Effector memory CD8-positive, alpha-beta T cell (primary cell): ENCODE measurements around the gene TBX10.
A peak's percentile ranks its signal among the peaks of the same experiment; 100 is the strongest.

Experiments
- ATAC-seq: fragments of 150-1000 bp; cut with Tn5 transposase; replicated peaks from 2 replicates; pipeline ENCODE4 v1.10.0; 2021; ENCODE audit warnings: mild to moderate bottlenecking, moderate library complexity
- DNase-seq, 3 experiments: peaks; one replicate each; pipeline ENCODE4 v3.0.0; 2021
- H3K27ac Mint-ChIP-seq, 2 donors: one replicate each; pipeline ENCODE4 v1.8.0; 2022; ENCODE audit warnings: mild to moderate bottlenecking in 2 of 2, mixed read lengths in 2 of 2, moderate library complexity in 2 of 2
- H3K27me3 Mint-ChIP-seq, 2 donors: one replicate each; pipeline ENCODE4 v1.8.0; 2022; ENCODE audit warnings: mixed read lengths in 2 of 2
- H3K36me3 Mint-ChIP-seq: one replicate; pipeline ENCODE4 v1.8.0; 2022; ENCODE audit warnings: mild to moderate bottlenecking, moderate library complexity, mixed read lengths; ENCODE audit not compliant: insufficient read depth
- H3K4me1 Mint-ChIP-seq, 2 donors: one replicate each; pipeline ENCODE4 v1.8.0; 2022; ENCODE audit warnings: low read depth in 2 of 2, mixed read lengths in 2 of 2
- H3K4me3 Mint-ChIP-seq, 2 donors: one replicate each; pipeline ENCODE4 v1.8.0; 2022; ENCODE audit warnings: mild to moderate bottlenecking in 2 of 2, mixed read lengths in 2 of 2, moderate library complexity in 2 of 2
- H3K9me3 Mint-ChIP-seq, 2 donors: one replicate each; pipeline ENCODE4 v1.8.0; 2022; ENCODE audit warnings: mixed read lengths in 2 of 2

Gene TBX10

DNA sequence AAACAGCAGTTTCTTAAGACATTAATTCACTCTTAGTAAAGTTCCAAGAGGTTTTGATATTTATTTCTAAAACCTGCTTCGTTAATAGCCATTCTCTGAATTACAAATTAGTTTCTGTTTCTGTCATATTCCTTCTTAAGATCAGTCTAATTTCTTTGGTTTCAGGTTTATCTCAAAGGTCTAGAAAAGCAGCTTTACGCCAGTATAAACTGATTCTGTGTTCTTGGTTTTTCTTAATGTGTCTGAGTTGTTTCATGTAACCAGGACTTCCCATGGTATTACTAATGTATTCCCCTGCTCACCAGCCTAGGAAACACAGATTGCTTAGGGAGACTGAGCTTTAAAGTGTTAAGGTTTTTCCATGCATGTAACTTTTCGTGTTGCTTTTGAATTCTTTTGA is 17.7 kb upstream of the TBX10 start:
- Mint-ChIP-seq H3K9me3 (no peaks in the 10 kb centered on the region), H3K36me3 (no peaks in the 10 kb centered on the region), H3K27ac (no peak overlapping the region), H3K27me3 (peaks cover 0 to 3% of the 10 kb centered on the region in 2 donors), H3K4me3 (peak overlapping the region in 1 of 2 donors; percentile 15), H3K4me1 (peaks cover 0 to 5% of the 10 kb centered on the region in 2 donors)
- DNase-seq (no peak), ATAC-seq (no peak)

DNA sequence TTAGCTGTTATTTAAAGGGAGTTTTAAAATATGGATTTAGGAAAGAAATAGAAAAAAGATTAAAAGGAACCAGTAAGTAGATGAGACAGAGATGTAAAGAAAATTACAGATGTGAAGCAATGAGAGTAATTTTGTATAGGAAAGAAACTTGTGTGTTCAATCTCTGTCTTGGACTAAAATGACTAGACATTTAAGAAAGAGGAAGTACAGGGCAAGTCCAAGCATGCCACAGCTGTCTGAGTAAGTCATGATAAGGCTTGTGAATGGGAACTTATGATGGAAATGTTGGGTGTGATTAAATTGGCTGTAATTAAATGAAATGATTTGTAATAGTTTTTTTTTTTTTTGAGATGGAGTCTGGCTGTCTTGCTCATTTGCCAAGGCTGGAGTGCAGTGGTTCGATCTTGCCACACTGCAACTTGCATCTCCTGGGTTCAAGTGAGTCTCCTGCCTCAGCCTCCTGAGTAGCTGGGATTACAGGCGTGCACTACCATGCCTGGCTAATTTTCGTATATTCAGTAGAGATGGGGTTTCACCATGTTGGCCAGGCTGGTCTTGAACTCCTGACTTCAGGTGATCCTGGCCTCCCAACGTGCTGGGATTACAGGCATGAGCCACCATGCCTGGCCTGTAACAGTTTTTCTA is 16.8 kb upstream of the TBX10 start:
- Mint-ChIP-seq H3K27me3 (no peaks in the 10 kb centered on the region), H3K9me3 (no peaks in the 10 kb centered on the region), H3K4me1 (peaks cover 0 to 5% of the 10 kb centered on the region in 2 donors), H3K4me3 (no peak overlapping the region), H3K27ac (no peak overlapping the region), H3K36me3 (no peaks in the 10 kb centered on the region)
- DNase-seq (no peak), ATAC-seq (no peak)

DNA sequence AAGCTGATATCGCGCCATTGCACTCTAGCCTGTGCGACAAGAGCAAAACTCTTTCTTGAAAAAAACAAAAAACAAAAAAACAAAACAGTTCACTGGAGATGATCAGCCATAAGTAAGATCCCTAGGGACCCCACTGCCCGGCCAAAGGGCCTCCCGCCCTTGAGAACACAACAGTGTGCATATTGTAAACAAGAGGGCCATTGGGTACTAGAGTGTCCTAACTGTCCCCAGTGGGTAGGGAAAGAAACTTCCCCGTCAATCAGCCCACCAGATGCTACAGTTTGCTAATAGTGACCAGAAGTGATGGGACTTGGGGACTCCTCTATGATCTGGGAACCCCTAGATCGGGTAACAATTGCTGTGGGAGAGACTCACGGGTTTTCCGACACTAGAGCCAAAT is 14.7 kb upstream of the TBX10 start:
- no peaks in the 10 kb centered on the region for H3K27me3 Mint-ChIP-seq
- ATAC-seq (no peak), DNase-seq (no peak)
- H3K4me1 Mint-ChIP-seq: peaks cover 12 to 21% of the 10 kb centered on the region in 2 donors
- H3K9me3 Mint-ChIP-seq: no peaks in the 10 kb centered on the region
- no peaks in the 10 kb centered on the region for H3K36me3 Mint-ChIP-seq
- H3K4me3 Mint-ChIP-seq: no peak overlapping the region
- no peak overlapping the region for H3K27ac Mint-ChIP-seq

DNA sequence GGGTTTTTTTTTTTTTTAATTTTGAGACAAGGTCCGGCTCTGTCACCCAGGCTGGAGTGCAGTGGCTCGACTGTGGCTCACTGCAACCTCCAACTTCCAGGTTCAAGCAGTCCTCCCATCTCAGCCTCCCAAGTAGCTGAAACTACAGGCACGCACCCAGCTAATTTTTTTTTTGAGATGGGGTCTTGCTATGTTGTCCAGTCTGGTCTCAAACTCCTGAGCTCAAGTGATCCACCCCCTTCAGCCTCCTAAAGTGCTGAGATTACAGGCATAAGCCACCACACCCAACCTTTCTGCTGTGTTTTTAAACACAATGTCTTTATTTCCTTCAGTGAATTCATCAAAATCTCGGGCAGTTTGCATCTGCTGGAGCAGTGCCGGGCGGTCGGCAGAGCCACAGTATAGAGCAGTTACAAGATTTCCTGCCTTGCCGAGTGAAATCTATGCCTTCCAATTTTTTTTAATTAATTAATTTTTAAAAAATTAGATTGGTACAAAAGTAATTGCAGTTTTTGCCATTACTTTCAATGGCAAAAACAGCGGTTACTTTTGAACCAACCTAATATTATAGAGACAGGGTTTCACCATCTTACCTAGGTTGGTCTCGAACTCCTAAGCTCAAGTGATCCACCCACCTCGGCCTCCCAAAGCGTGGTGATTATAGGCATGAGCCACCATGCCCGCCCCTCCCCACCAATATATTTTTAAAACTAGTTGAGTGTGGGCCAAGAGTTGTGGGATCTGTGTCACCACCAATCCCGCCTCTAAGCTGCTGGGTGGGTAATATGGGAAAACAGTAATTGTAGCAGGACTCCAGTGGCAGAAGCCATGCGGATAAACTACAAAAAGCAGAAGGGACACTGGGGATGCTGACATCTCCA is 13.6 kb upstream of the TBX10 start:
- DNase-seq: no peak

DNA sequence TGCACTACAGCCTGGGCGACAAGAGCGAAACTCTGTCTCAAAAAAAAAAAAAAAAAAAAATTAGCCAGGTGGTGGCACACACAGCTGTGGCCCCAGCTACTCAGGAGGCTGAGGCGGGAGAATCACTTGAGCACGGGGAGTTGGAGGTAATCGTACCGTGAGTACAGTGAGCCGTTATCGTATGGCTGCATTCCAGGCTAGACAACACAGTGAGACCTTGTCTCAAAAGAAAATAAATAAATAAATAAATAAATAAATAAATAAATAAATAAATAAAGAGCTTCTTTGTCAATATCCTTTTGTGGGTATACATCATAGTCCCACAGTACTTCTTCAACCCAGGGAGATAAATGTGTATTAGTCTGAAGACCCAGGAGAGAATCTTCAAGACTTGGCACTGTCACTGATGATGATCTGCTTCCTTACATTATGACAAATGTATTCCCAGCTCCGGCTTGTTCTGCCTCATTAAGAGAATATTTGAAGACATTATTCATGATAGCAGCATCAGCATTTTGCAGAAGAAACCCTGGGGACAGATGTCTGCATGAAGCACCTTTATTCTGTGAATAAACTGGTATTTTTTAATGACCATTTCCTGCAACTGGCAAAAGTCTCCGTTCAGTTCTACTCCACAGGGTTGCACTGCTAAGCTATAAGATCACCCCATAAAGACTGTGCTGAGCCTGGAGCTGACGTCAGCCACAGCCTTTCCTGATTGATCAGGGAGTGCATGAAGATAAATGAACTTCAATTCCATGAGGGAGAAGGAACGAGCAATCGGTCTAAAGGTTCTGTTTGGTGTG is 12.6 kb upstream of the TBX10 start:
- Mint-ChIP-seq H3K9me3 (no peaks in the 10 kb centered on the region), H3K4me3 (no peak overlapping the region), H3K27me3 (no peaks in the 10 kb centered on the region), H3K36me3 (no peaks in the 10 kb centered on the region), H3K4me1 (peaks cover 17 to 25% of the 10 kb centered on the region in 2 donors), H3K27ac (no peak overlapping the region)
- no peak for ATAC-seq
- DNase-seq: no peak

More for the DNA sequence above, 13.6 kb upstream of the TBX10 start:
- Mint-ChIP-seq H3K27me3 (no peaks in the 10 kb centered on the region), H3K27ac (no peak overlapping the region), H3K4me3 (no peak overlapping the region), H3K9me3 (no peaks in the 10 kb centered on the region), H3K36me3 (no peaks in the 10 kb centered on the region), H3K4me1 (peaks cover 16 to 19% of the 10 kb centered on the region in 2 donors)
- ATAC-seq: no peak

DNA sequence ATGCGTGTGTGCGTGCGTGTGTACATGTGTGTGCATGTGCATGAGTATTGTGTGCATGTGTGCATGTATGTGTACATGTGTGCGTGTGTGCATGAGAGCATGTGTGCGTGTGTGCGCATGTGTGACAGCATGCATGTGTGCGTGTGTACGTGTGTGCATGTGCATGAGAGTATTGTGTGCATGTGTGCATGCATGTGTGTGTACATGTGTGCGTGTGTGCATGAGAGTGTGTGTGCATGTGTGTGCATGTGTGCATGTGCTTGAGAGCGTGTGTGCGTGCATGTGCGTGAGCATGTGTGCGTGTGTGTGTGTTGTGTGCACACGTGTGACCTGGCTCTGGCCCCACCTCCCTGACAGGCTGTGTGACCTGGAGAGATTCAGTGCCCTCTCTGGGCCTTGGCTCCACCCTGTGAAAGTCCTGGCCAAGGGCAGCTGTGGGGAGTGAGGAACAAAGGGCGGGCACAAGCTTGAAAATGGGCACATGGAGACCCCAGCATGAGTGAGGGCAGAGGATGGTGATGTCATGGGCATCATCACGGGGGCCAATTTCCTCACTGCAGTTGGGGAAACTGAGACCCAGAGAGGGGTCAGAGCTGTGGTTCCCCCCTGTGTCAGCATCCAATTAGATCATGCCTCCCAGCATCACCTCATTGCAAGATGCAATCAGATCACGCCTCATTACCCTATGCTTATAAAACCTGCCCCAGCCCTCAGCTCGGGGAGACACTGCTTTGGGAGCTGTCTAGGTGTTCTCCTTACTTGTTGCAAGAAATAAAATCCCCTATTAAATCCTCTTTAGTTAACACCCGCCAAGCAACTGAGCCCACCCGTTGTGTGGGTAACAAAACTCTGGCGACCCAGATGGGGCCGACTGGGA is 10.3 kb upstream of the TBX10 start:
- Mint-ChIP-seq H3K27me3 (no peaks in the 10 kb centered on the region), H3K4me1 (peaks cover 30 to 38% of the 10 kb centered on the region in 2 donors), H3K36me3 (peaks cover 5% of the 10 kb centered on the region), H3K9me3 (no peaks in the 10 kb centered on the region), H3K27ac (peak overlapping the region; percentile 92), H3K4me3 (peak overlapping the region; percentile 88 to 89)
- no peak for DNase-seq
- peak; percentile 5 for ATAC-seq

DNA sequence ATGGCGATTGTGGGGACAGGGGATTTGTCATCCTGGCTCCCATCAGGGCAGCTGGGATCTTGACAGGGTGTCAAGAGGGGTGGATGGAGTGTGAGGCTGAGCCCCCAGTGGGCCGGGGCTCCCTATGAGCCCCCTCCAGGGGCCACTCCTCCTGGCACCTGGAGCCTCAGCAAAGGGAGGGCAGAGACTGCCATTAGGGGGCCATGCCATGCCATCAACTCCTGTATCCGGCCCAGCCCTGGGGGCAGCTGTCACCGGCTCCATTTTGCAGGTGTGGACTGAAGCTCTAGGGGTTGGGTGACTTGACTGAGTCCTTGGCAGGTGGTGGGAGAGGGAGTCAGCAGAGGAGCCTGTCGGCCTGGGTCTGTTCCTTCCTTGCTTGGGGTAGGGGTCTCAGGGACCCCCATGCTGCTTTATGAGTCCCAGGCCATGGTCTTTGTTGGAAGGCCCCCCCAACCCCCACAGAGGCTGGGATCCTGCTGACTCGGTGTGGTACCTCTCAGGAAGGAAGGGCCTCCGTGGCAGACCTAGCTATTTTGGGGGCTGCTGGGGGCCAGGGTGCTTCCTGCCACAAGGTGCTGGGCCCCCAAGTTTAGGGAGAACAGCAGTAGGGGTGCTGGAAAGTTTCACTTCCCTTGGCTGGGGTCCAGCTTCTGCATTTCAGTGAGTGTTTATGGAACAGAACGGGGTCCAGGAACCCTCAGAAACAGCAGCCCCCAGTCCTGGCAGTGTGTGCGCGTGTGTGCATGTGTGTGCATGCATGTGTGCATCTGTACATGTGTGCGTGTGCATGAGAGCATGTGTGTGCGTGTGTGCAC is 9.4 kb upstream of the TBX10 start:
- Mint-ChIP-seq H3K4me3 (peak overlapping the region; percentile 20 to 89), H3K27me3 (no peaks in the 10 kb centered on the region), H3K9me3 (no peaks in the 10 kb centered on the region), H3K27ac (peak overlapping the region; percentile 31 to 38), H3K36me3 (peaks cover 5% of the 10 kb centered on the region), H3K4me1 (peaks cover 30 to 38% of the 10 kb centered on the region in 2 donors)
- no peak for ATAC-seq
- no peak for DNase-seq

DNA sequence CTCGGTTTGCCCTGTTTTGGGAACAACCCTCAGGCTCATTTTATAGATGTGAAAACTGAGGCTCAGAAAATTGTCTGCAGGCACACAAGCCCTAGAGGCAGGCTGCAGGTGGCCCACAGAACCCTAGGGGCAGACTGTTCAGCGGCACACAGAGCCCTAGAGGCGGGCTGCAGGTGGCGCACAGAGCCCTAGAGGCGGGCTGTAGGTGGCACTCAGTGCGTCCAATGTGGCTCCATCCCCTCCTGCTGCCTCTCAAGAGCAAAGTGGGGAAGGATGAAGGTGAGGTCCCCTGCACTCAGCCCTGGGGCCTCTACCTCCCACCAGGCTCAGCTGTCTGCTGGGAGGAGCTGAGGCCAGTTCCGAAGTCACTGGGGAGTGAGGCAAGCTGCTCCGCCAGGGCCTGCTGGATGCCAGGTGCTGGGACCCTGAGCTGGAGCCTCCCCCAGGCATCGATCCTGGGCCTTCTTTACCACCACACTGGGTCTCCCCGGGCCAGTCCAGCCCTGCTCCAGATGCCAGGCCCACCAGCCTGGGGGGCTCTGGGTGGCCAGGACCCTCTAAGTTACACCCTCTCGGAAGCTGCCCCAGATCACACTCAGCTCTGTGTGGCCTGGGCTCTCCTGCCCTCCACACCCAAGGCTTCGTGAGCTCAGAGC is 8.7 kb upstream of the TBX10 start:
- peak overlapping the region in 1 of 2 donors; percentile 68 for H3K27ac Mint-ChIP-seq
- peaks cover 30 to 38% of the 10 kb centered on the region in 2 donors for H3K4me1 Mint-ChIP-seq
- ATAC-seq: peak; percentile 76
- peak overlapping the region; percentile 31 to 33 for H3K4me3 Mint-ChIP-seq
- peak; percentile 31 to 41 (median 38) for DNase-seq
- H3K36me3 Mint-ChIP-seq: peaks cover 5% of the 10 kb centered on the region
- H3K27me3 Mint-ChIP-seq: no peaks in the 10 kb centered on the region
- H3K9me3 Mint-ChIP-seq: no peaks in the 10 kb centered on the region

DNA sequence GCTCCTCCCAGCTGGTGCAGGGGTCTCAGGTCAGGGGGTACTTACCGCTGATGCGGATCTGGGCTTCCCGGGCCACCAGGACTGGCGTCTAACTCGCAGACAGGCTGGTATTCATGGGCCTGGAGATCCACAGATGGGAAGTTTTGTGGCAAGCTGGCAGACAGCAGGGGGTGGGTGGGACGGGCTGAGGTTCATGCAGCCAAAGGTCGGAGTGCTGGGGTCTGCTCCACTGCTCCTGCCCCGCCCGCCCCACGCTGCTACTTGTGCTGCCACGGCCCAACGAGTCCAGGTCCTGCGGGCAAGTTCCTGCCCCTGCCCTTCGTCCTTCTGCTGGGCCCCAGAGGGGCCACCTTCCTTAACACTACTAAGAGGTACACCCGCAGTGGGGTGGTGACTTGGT is 7.9 kb upstream of the TBX10 start:
- no peak for DNase-seq
- peak overlapping the region in 1 of 2 donors; percentile 85 for H3K27ac Mint-ChIP-seq
- no peak for ATAC-seq
- H3K9me3 Mint-ChIP-seq: no peaks in the 10 kb centered on the region
- H3K4me1 Mint-ChIP-seq: peaks cover 30 to 38% of the 10 kb centered on the region in 2 donors
- peak overlapping the region; percentile 31 to 33 for H3K4me3 Mint-ChIP-seq
- H3K27me3 Mint-ChIP-seq: no peaks in the 10 kb centered on the region
- H3K36me3 Mint-ChIP-seq: peaks cover 5% of the 10 kb centered on the region

DNA sequence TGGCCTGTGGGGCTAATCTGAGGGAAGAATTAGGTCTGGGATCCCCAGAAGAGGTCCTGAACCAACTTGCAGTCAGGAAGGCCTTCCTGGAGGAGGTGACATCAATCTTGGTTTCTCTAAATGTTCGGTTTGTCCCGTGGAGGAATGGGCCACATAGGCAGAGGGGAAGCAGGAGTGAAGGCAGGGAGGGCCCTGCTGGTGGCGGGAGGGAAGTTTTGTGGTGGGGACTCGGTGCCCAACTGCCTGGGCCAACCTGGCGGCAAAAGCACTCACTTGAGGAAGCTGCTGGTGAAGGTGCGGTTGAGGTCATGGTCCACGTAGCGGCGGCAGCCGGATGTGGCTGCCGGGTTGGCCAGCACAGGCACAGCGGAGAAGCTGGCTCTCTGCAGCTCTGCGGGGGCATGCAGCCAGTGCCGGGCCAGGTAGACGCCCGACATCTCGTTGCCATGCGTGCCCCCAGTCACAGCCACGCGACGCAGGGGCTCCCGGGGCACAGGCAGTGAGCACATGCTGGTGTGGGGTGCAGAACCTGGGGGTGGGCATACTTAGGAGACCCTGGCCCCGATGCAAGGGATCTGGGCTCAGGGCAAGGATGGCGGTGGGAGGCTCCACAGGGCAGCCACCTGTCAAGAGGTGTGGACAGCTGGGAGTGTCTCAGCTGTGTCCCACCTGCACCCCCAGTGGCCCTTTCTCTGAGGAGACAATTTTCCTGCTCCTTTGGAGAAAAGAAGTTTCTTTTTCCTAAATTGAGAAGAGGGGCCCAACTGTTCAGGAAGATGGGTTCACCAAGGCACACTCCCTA is 7.2 kb upstream of the TBX10 start:
- peak overlapping the region; percentile 62 to 80 for H3K4me3 Mint-ChIP-seq
- H3K4me1 Mint-ChIP-seq: peaks cover 30 to 38% of the 10 kb centered on the region in 2 donors
- peak; percentile 34 to 44 (median 36) for DNase-seq
- H3K27ac Mint-ChIP-seq: peak overlapping the region; percentile 35 to 85
- H3K27me3 Mint-ChIP-seq: no peaks in the 10 kb centered on the region
- no peaks in the 10 kb centered on the region for H3K9me3 Mint-ChIP-seq
- peaks cover 5% of the 10 kb centered on the region for H3K36me3 Mint-ChIP-seq
- ATAC-seq: peak; percentile 65
